Peyer's patch (tissue), 4 donors: ENCODE results near the gene STPG3.

ENCODE experiments used
- CTCF ChIP-seq, 6 experiments: fragments of 450-650 bp in 4 of 6; fragments of 200-600 bp in 2 of 6; sonication (generic) in 1 of 6; IDR thresholded peaks; one replicate each; pipeline ENCODE4 v1.5.1; 2017 to 2019; ENCODE audit warnings: antibody characterized with exemption in 6 of 6, mild to moderate bottlenecking in 3 of 6, moderate library complexity in 1 of 6
- POLR2A ChIP-seq, 2 donors: fragments of 450-650 bp; IDR thresholded peaks; one replicate each; pipeline ENCODE4 v1.5.1; 2017; ENCODE audit warnings: antibody characterized with exemption in 2 of 2, mild to moderate bottlenecking in 2 of 2, moderate library complexity in 2 of 2

DNA sequence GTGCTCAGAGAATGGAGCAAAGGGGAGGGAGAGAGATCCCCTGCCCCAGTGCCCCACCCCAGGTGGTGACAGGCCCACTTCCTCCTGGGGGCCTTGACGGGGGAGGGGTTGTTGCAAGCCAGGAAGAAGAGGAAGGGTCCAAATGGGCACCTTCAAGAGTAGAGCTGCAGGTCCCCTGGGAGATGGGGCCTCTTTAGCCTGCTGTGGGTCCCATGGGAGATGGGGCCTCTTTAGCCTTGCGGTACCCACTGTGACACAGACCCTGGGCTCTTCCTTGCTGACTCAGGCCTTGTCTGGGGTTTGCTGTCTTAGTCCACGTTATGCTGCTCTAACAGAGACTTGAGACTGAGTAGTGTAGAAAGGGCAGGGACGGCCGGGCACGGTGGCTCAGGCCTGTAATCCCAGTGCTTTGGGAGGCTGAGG, 16.9 kb downstream of the STPG3 start:
- TF ChIP-seq POLR2A (IDR thresholded peaks at IDR 0.05): no peak
- TF ChIP-seq CTCF (IDR thresholded peaks at IDR 0.05): no peak
